GM19099 (cell line): ENCODE measurements around the gene B4GALNT1.
A peak's percentile ranks its signal among the peaks of the same experiment; 100 is the strongest.

Experiments
- POLR2A ChIP-seq: IDR thresholded peaks from 3 replicates; pipeline ENCODE4 v1.6.1; 2011; ENCODE audit warnings: low read depth; ENCODE audit not compliant: insufficient read length; ENCODE audit errors: extremely low read depth

Gene B4GALNT1

GRCh38 chr12:57603815-57604453 lies 29.1 kb downstream of the B4GALNT1 start:
- TF ChIP-seq POLR2A, result no peak

DNA sequence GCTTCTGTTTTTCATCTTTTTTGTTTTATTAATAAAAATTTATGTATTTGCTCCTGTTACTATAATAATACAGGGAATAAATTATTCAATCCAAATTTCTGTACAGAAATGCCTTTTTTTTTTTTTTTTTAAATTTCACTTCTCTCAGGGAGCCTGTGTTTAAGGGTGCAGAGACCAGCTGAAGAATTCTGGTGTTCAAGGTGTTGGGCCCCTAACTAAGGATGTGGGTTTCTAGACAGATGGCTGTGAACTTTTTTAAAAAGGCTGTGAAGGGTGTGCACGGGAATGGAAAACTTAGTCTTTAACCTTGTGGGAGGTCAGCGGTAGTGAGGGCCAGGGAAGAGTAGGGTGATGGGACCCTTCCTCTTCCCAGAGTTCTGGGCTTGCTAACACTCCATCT lies 29.7 kb downstream of the B4GALNT1 start:
- no peak for TF ChIP-seq POLR2A

DNA sequence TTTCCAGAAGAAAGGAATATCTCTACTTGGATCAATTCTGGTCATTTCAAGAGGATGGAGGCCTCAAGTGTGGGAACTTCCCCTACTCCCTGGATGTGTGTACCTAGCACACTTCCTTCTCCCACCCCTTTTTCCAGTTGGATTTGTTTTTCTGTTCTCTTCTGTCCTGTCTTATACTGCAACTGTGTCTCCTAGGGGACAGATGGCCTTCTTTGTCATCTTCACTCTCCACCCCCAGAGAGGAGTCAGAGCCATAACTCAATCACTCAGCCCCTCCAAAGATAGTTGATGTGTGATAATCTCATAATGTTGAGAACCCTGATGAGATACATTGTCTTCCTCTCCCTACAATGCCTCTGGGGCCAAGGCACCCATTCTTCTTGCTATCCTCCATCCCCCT lies 30.5 kb downstream of the B4GALNT1 start:
- TF ChIP-seq POLR2A, result no peak

- TF ChIP-seq POLR2A, result no peak
Measured at GRCh38 chr12:57600395-57600794, 32.6 kb downstream of the B4GALNT1 start.

- TF ChIP-seq POLR2A, result no peak
Measured at GRCh38 chr12:57593187-57593586, 39.8 kb downstream of the B4GALNT1 start.

GRCh38 chr12:57592551-57593165 lies 40.3 kb downstream of the B4GALNT1 start:
- no peak for TF ChIP-seq POLR2A

DNA sequence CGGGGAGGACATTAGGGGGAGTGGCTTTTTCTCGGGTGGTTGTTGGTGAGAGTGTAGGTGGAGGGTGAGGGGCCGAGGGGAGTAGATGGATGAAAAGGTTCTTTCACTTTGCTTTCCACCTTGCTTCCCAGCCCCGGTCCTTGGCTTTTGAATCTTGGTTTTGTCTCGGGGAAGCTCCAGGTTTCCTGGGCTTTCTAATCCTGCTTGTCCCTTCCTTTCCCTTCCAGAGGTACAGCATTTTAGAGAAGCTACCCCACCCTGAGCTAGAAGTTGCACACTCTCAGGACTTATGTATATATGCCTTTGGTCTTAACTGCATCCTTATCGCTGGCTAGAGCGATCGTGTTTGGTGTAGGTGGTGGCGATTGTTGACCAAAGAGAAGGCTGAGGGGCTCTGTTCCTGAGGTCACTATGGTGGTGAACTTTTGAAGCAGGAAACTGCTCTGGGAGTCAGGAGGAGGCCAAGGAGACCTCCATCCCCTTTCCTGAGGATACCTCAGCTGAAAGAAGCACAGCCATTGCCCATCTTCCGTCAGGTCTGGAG lies 41.1 kb downstream of the B4GALNT1 start:
- no peak for TF ChIP-seq POLR2A

DNA sequence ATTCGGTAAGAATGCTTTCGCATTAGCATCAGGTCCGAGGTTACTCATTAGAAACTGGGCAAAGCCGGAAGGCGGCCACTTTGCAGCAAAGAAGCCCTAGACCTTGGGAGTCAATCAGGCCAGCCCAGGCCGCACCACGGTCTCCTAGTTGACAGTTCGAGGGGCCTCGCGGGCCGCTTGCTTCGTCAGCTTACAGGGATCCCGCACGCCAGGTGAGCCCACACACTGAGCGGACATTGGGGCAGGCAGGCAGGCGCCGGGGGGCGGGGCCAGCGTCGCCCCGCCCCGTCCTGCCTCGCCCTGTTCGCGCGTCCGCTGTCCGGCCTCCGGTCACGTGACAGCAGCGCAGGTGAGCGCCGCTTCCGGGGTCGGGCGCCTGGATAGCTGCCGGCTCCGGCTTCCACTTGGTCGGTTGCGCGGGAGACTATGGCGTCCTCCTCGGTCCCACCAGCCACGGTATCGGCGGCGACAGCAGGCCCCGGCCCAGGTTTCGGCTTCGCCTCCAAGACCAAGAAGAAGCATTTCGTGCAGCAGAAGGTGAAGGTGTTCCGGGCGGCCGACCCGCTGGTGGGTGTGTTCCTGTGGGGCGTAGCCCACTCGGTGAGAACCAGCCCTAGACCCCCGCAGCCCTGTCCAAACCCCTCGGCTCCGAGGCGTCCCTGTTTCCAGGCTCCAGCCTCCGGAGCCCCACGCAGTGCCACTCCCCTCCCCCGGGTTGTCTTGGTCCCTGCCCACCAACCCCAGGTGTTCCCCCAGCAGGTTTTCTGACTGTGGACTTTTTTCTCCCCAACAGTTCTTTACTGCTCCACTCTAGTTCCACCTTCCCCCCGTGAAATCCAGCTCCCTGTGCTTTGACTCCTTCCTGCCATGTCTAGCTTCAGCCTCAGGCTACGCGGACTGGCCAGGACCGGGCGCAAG lies 41.9 kb downstream of the B4GALNT1 start, which contains the start of gene PIP4K2C:
Gene PIP4K2C (plus strand): TSS at position 329 of the 918 bp plus-strand sequence. CDS start 98 bp downstream, at position 427.
- TF ChIP-seq POLR2A, result peak; percentile 88

GRCh38 chr12:57590479-57590863 lies 42.5 kb downstream of the B4GALNT1 start:
- no peak for TF ChIP-seq POLR2A

DNA sequence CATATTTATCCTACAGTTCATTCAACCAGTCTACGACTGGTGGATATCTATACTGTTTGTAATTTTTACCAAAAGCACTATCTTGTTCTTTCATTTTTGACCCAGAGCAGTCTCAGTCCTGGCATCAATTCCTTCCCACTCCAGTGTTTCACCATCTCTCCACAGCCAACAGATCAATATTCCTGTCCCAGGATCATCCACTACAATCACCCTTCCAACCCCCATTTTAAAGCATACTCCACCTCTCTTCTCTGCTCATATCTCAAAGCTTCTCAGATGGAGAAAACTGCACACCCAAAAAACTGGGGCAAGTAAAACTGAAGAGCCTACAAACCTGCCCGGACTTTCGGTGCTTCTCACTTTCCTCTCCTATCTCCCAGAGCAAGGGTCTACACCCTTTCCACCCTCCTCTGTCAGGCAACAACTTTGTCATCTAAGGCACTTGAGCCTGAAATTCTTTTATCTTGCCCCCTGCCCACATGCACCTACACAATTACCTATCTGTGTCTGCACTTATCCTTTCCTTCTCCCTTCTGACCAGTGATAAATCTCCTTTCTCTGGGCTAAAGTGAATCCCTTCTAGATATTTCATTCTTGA lies 46.1 kb downstream of the B4GALNT1 start:
- no peak for TF ChIP-seq POLR2A

DNA sequence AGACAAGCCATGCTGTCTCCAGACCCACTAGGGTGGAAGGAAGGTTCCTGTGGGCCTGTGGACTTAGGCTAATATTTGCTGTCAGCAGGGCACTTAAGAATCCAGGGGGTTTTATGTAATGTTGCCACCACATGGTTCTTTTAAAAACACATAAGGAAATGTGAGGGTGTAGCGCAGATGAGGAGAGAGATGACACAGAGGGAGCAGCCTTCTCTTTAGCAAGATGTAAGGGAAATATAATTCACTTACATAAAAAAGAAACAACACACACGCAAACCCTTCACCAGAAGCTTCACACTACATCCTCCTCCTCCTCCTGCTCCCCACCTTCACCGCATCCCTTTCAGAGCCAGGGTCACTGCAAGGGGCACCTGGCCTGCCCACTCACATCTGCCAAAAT lies 46.9 kb downstream of the B4GALNT1 start:
- no peak for TF ChIP-seq POLR2A

GRCh38 chr12:57585156-57585555 lies 47.8 kb downstream of the B4GALNT1 start:
- TF ChIP-seq POLR2A, result no peak

- no peak for TF ChIP-seq POLR2A
Measured at GRCh38 chr12:57584690-57585089, 48.3 kb downstream of the B4GALNT1 start.

GRCh38 chr12:57584050-57584449 lies 49.0 kb downstream of the B4GALNT1 start:
- no peak for TF ChIP-seq POLR2A

- TF ChIP-seq POLR2A, result no peak
Measured at GRCh38 chr12:57583008-57583831, 49.8 kb downstream of the B4GALNT1 start.

- no peak for TF ChIP-seq POLR2A
Measured at GRCh38 chr12:57582440-57582839, 50.6 kb downstream of the B4GALNT1 start.
